ENCODE data around the gene CYSRT1. TPM values are rescaled to one million over a fixed set of nuclear protein-coding genes. Genes with fewer than 3 reads are reported as not detected.

Gene CYSRT1
- total and polyA plus RNA-seq, 2 donors from 2014 or later: 0.94 to 1.3 TPM

- Histone ChIP-seq H3K4me1 (ENCODE audit: control insufficient read depth in 2 of 3, insufficient read depth in 2 of 3, low read depth in 1 of 3, low read length in 3 of 3) (peaks cover 0 to 21% (median 0%) of the 10 kb centered on the region in 3 donors), H3K4me3 (ENCODE audit: low read length in 3 of 3) (no peak overlapping the region), H3K36me3 (ENCODE audit: control insufficient read depth in 2 of 3, insufficient read depth in 3 of 3, low read length in 3 of 3) (peaks cover 0 to 2% (median 0%) of the 10 kb centered on the region in 3 donors), H3K27ac (ENCODE audit: low read depth in 2 of 2, low read length in 2 of 2) (no peak overlapping the region), H3K27me3 (ENCODE audit: control insufficient read depth, insufficient read depth, low read length) (no peaks in the 10 kb centered on the region), H3K9ac (ENCODE audit: low read length in 3 of 3) (no peak overlapping the region), H3K9me3 (ENCODE audit: control insufficient read depth in 2 of 3, insufficient read depth in 1 of 3, low read length in 3 of 3) (no peaks in the 10 kb centered on the region)
- no peak for DNase-seq
- TF ChIP-seq CTCF (IDR thresholded peaks at IDR 0.05; ENCODE audit: borderline replicate concordance, extremely low read depth, insufficient read depth): no peak
- intact Hi-C loops (cut with DNase I): no loop called here
- no peak for FAIRE-seq
Observed at GRCh38 chr9:137215196-137215986, 9.6 kb upstream of the CYSRT1 start.

GRCh38 chr9:137216188-137216965 lies 8.6 kb upstream of the CYSRT1 start:
- Histone ChIP-seq H3K27ac (ENCODE audit: low read depth in 2 of 2, low read length in 2 of 2) (no peak overlapping the region), H3K9ac (ENCODE audit: low read length in 3 of 3) (peak overlapping the region in 1 of 3 donors; percentile 40)
- intact Hi-C loops (cut with DNase I): no loop called here

More at GRCh38 chr9:137216188-137216965, 8.6 kb upstream of the CYSRT1 start:
- DNase-seq (peak in 1 of 5 donors; percentile 44), FAIRE-seq (no peak)
- H3K36me3 ChIP-seq (ENCODE audit: control insufficient read depth in 2 of 3, insufficient read depth in 3 of 3, low read length in 3 of 3): peaks cover 0 to 2% (median 0%) of the 10 kb centered on the region in 3 donors
- H3K4me1 ChIP-seq (ENCODE audit: control insufficient read depth in 2 of 3, insufficient read depth in 2 of 3, low read depth in 1 of 3, low read length in 3 of 3): peaks cover 0 to 21% (median 0%) of the 10 kb centered on the region in 3 donors
- H3K9me3 ChIP-seq (ENCODE audit: control insufficient read depth in 2 of 3, insufficient read depth in 1 of 3, low read length in 3 of 3): no peaks in the 10 kb centered on the region
- no peak overlapping the region for H3K4me3 ChIP-seq (ENCODE audit: low read length in 3 of 3)
- TF ChIP-seq CTCF (IDR thresholded peaks at IDR 0.05; ENCODE audit: borderline replicate concordance, extremely low read depth, insufficient read depth): no peak
- H3K27me3 ChIP-seq (ENCODE audit: control insufficient read depth, insufficient read depth, low read length): no peaks in the 10 kb centered on the region
